Measurements from ENCODE around the gene HCN4. TPM values are rescaled to one million over a fixed set of nuclear protein-coding genes. Genes with fewer than 3 reads are reported as not detected.

The HCN4 gene
- total RNA-seq, 1 donor from 2014 or later, result 0.17 TPM

DNA sequence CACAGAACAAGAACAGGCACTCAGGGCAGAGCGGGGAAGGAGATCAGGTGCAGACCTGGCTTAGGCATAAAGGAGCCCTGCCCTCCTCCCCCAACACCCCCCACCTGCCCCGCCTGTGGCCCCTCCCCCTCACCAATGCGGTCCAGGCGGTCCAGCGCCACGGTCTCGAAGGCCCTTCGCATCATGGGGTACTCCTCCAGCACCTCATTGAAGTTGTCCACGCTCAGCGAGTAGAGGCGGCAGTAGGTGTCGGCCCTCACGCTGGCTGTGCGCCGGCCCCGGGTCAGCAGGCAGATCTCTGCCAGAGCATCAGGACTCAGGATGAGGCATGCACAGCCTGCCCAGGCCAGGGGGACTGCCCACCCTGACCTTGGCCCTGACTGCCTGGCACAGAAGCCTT lies 44.8 kb downstream of the HCN4 start:
- no peak overlapping the region for H3K4me3 ChIP-seq (ENCODE audit: low read depth, low read length)
- DNase-seq (ENCODE audit: low read depth), result no peak
- TF ChIP-seq, protein P1, sequence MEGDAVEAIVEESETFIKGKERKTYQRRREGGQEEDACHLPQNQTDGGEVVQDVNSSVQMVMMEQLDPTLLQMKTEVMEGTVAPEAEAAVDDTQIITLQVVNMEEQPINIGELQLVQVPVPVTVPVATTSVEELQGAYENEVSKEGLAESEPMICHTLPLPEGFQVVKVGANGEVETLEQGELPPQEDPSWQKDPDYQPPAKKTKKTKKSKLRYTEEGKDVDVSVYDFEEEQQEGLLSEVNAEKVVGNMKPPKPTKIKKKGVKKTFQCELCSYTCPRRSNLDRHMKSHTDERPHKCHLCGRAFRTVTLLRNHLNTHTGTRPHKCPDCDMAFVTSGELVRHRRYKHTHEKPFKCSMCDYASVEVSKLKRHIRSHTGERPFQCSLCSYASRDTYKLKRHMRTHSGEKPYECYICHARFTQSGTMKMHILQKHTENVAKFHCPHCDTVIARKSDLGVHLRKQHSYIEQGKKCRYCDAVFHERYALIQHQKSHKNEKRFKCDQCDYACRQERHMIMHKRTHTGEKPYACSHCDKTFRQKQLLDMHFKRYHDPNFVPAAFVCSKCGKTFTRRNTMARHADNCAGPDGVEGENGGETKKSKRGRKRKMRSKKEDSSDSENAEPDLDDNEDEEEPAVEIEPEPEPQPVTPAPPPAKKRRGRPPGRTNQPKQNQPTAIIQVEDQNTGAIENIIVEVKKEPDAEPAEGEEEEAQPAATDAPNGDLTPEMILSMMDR (conservative IDR thresholded peaks at IDR 0.05; ENCODE audit: low read depth, low read length), result no peak

DNA sequence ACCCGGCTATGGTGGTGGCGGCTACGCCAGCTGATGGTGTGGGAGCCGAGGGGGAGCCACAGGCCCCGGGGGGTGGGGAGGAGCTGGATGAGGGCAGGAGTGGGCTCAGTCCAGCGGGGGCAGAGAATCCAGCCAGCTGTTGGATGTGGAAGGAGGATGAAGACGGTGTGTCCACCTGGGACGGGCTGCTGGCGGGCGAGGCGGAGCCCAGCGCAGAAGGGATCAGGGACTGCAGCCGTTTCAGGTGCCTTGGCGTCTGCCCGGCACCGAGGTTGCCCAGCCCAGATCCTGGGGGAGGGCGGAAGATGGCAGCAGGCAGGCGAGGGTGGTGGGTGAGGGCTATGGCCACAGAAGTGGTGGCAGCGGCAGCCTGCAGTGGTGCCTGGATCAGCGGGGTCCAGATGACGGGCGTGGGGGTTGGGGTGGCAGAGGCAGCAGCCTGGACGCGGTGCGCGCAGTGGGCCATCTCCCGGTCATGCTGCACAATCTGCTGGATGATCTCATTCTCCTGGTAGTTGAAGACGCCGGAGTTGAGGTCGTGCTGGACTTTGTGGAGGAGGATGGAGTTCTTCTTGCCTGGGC lies 45.3 kb downstream of the HCN4 start:
- TF ChIP-seq, protein P1 (conservative IDR thresholded peaks at IDR 0.05; ENCODE audit: low read depth, low read length), result no peak
- no peak for DNase-seq (ENCODE audit: low read depth)

DNA sequence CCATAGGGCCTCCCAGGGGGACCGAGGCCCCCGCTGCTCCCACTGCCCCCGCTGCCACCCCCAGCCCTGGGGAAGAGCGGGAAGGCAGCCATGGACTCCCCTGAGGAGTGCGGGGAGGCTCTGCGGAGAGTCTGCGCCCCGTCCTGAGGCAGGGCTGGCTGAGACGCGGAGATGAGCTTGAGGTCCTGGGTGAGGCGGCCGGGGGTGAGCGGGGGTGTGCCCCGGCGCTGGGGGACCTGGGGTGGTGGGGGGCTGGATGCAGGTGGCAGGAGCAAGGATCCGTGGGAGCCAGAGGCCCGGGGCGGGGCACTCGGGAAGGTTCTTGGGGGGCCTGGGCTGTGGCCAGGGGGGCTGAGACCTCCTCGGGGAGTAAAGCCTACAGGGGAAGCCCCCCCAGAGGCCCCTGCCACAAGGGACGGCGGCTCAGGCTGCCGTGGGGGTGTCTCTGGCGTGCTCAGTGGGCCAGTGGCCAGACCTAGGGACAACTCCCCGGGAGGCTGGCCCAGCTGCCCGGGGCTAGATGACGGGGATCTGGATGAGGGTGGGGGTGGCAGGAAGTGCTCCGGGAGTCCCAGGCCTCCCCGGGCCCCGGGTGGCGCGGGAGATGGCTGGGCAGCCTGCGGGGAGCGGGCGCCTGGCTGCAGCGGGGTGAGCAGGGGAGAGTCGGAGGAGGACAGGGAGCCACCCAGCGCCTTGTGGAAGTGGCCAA lies 45.9 kb downstream of the HCN4 start:
- DNase-seq (ENCODE audit: low read depth), result no peak

More for the DNA sequence above, 45.3 kb downstream of the HCN4 start:
- H3K4me3 ChIP-seq (ENCODE audit: low read depth, low read length), result no peak overlapping the region

DNA sequence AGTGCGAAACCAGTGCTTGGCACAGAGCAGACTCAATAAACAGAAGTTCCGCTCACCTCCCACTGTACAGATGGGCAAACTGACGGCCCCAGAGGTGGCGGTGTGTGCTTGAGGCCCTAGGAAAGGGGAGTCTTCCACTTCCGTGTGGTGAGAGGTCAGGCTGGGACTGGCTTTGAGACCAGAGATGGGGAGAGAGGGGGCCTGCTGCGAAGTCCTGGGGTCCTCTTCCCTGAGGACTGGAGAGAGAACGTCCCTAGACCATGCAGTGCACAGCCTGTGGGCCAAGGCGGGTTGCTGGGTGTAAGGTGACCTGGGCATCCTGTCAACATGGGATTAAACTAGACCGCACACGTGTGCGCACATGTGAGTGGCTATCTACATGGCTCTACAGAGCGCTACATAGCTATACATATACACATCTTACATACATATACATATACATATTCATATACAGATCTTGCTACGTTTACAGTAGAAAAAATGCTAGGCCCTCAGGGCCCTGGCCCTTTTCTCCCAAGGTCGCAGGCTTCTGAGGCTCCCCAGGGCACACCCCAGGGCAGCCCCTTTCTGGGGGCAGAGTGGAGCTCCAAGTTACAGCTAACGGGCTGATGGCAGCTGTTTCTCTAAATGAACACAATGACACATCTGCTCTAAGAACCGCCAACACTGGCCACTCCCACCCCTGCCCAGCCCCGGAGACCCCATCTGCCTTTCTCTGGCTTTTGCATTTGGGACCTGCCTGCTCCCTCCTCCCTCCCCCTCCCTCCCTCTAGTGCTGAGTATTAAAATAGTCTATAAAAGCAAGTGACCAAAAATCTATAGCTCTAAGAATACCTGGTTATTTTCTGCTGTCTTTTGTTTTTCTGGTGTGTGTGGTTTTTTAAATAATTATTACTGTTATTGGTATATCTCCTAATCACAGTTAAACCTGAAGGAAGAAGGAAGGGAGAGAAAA lies 47.0 kb downstream of the HCN4 start:
- no peak overlapping the region for H3K4me3 ChIP-seq (ENCODE audit: low read depth, low read length)
- DNase-seq (ENCODE audit: low read depth), result no peak
- TF ChIP-seq, protein P1 (conservative IDR thresholded peaks at IDR 0.05; ENCODE audit: low read depth, low read length), result no peak

More for the DNA sequence above, 45.9 kb downstream of the HCN4 start:
- TF ChIP-seq, protein P1 (conservative IDR thresholded peaks at IDR 0.05; ENCODE audit: low read depth, low read length), result no peak
- no peak overlapping the region for H3K4me3 ChIP-seq (ENCODE audit: low read depth, low read length)

DNA sequence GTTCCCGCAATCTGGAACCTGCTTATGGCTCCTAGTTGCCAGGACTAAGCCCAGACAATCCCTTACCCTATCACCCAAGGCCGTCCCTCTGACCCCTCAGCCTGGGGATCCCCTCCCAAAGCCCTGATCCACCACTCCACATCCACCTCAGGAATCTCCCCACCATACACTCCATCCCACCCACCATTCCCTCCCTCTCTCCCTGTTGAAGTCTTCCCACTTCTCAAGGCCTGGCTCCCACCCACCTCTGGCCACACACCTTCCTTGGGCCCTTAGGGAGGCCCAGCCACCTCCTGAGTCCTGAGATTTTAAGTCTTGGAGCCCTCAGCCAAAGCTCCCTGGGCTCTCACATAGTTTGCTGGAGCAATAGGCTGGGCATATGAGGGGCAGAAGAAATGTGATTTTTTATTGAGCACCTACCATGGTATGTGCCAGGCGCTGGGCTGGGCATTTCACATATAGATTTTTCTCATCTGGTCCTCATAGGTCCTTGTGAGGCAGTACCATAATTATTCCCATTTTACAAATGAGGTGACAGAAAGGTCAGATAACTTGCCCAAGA lies 48.1 kb downstream of the HCN4 start:
- DNase-seq (ENCODE audit: low read depth), result no peak
- H3K4me3 ChIP-seq (ENCODE audit: low read depth, low read length), result no peak overlapping the region
- TF ChIP-seq, protein P1 (conservative IDR thresholded peaks at IDR 0.05; ENCODE audit: low read depth, low read length), result no peak

DNA sequence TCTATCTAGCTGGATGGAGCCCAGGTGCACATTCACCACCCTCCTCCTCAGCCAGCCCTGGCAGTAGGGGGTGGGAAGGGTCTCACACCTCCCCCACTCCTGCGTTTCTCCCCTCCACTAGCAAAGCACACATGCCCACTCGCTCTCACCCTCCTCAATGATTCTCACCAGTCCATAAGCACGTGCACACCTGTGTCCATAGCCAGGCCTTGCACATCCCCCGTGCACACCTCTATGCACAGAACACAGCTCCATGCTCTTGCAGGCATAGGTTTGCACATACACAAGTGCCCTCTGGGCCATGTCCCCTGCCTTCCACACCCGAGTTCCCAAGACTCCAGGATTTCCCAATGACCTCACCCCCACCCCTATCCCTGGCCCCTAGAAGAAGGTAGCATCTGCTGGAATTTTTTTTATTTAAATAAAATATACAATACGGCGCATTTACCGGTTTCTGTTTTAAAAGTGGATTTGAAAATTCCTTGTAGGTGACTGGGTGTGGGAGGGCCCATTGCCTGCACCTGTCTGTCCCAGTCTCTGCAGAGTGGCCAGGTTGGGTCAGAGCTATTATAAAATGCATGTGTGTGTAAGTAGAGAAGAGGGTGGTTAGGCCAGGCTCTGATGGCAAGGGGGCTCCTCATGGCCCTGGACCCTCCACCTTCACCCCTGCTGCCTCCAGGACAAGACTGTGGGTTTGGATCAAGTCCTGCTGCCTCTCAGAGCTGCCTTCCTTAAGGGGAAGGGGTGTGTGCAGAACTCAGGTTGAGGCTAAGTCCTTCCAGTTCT lies 49.1 kb downstream of the HCN4 start:
- no peak for DNase-seq (ENCODE audit: low read depth)
- TF ChIP-seq, protein P1 (conservative IDR thresholded peaks at IDR 0.05; ENCODE audit: low read depth, low read length), result no peak
- H3K4me3 ChIP-seq (ENCODE audit: low read depth, low read length), result no peak overlapping the region

Data from epithelial cell of proximal tubule (primary cell).